PFSK-1 (cell line): ENCODE results near the gene DIPK1B.
A peak's percentile ranks its signal among the peaks of the same experiment; 100 is the strongest.

Experiments used
- FOXP2 ChIP-seq: optimal IDR thresholded peaks from 2 replicates; pipeline ENCODE3; 2011; ENCODE audit warnings: borderline replicate concordance, control low read depth, inconsistent platforms; ENCODE audit not compliant: insufficient read depth; ENCODE audit errors: extremely low read length, extremely low read depth
- POLR2AphosphoS5 ChIP-seq: IDR thresholded peaks from 2 replicates; pipeline ENCODE4 v1.6.1; 2012; ENCODE audit warnings: low read depth, mild to moderate bottlenecking, control low read depth, low read length, moderate library complexity
- SIN3A ChIP-seq: IDR thresholded peaks from 2 replicates; pipeline ENCODE4 v1.6.1; 2012; ENCODE audit warnings: mild to moderate bottlenecking, low read length, moderate library complexity, borderline replicate concordance; ENCODE audit not compliant: insufficient read depth
- TAF1 ChIP-seq: IDR thresholded peaks from 2 replicates; pipeline ENCODE4 v1.6.1; 2012; ENCODE audit warnings: low read length, control low read depth, borderline replicate concordance; ENCODE audit not compliant: insufficient read depth
- TF ChIP-seq, protein P1 (sequence below), 2 experiments: IDR thresholded peaks; 2 replicates each; pipeline versions ENCODE4 v1.6.1 to v1.8.0; 2011 to 2012; ENCODE audit warnings: low read depth in 2 of 2, low read length in 2 of 2, control low read depth in 1 of 2, inconsistent platforms in 1 of 2, mild to moderate bottlenecking in 1 of 2, moderate library complexity in 1 of 2; ENCODE audit not compliant: insufficient read depth in 1 of 2

The DIPK1B gene

DNA sequence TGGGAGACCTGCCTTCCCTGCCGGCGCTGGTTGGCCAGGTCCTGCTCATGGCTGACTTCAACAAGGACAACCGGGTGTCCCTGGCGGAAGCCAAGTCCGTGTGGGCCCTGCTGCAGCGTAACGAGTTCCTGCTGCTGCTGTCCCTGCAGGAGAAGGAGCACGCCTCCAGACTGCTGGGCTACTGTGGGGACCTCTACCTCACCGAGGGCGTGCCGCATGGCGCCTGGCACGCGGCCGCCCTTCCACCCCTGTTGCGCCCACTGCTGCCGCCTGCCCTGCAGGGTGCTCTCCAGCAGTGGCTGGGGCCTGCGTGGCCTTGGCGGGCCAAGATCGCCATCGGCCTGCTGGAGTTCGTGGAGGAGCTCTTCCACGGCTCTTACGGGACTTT is 10.6 kb downstream of the DIPK1B start:
- TF ChIP-seq, protein P1, sequence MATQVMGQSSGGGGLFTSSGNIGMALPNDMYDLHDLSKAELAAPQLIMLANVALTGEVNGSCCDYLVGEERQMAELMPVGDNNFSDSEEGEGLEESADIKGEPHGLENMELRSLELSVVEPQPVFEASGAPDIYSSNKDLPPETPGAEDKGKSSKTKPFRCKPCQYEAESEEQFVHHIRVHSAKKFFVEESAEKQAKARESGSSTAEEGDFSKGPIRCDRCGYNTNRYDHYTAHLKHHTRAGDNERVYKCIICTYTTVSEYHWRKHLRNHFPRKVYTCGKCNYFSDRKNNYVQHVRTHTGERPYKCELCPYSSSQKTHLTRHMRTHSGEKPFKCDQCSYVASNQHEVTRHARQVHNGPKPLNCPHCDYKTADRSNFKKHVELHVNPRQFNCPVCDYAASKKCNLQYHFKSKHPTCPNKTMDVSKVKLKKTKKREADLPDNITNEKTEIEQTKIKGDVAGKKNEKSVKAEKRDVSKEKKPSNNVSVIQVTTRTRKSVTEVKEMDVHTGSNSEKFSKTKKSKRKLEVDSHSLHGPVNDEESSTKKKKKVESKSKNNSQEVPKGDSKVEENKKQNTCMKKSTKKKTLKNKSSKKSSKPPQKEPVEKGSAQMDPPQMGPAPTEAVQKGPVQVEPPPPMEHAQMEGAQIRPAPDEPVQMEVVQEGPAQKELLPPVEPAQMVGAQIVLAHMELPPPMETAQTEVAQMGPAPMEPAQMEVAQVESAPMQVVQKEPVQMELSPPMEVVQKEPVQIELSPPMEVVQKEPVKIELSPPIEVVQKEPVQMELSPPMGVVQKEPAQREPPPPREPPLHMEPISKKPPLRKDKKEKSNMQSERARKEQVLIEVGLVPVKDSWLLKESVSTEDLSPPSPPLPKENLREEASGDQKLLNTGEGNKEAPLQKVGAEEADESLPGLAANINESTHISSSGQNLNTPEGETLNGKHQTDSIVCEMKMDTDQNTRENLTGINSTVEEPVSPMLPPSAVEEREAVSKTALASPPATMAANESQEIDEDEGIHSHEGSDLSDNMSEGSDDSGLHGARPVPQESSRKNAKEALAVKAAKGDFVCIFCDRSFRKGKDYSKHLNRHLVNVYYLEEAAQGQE (IDR thresholded peaks at IDR 0.05; ENCODE audit: insufficient read depth in 1 of 2, low read depth in 2 of 2, low read length in 2 of 2), result no peak
- TF ChIP-seq TAF1 (no peak), SIN3A (no peak), FOXP2 (no peak), POLR2AphosphoS5 (no peak)

DNA sequence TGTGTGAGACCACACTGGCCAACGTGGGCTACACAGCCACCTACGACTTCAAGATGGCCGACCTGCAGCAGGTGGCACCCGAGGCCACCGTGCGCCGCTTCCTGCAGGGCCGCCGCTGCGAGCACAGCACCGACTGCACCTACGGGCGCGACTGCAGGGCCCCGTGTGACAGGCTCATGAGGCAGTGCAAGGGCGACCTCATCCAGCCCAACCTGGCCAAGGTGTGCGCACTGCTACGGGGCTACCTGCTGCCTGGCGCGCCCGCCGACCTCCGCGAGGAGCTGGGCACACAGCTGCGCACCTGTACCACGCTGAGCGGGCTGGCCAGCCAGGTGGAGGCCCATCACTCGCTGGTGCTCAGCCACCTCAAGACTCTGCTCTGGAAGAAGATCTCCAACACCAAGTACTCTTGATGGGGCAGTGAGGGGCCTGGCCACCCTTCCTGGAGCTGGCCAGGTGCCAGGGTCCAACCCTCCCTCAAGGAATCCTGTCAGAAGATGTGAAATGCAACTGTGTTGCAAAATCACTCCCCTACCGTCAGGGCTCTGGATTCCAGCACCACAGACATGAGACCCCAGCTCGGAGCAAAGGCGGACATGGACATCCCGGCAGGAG is 11.1 kb downstream of the DIPK1B start:
- TF ChIP-seq, protein P1 (IDR thresholded peaks at IDR 0.05; ENCODE audit: insufficient read depth in 1 of 2, low read depth in 2 of 2, low read length in 2 of 2), result no peak
- TF ChIP-seq TAF1 (no peak), POLR2AphosphoS5 (peak; percentile 64; the same call in 1 of the 2 replicates), FOXP2 (no peak), SIN3A (peak; percentile 9; the same call in 1 of the 2 replicates)

DNA sequence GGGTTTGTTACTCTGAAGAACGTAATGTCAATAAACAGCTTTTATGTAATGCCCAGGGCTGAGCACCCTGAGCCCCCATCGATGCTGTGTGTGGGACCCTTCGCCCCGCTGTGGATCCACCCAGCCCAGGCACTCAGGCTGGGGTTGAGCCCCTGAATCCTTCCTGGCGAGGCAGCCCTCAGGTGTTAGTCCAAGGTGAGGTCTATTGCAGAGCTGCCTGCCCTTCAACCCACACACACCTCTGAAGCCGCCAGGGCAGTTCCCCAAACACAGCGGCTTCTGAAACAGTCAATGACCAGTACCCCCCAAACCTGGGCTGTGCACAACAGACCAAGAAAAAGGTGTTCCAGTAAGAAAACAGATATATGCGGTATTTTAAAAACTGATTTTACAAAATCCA is 11.6 kb downstream of the DIPK1B start:
- no peak for TF ChIP-seq SIN3A
- peak; percentile 52 for TF ChIP-seq POLR2AphosphoS5

DNA sequence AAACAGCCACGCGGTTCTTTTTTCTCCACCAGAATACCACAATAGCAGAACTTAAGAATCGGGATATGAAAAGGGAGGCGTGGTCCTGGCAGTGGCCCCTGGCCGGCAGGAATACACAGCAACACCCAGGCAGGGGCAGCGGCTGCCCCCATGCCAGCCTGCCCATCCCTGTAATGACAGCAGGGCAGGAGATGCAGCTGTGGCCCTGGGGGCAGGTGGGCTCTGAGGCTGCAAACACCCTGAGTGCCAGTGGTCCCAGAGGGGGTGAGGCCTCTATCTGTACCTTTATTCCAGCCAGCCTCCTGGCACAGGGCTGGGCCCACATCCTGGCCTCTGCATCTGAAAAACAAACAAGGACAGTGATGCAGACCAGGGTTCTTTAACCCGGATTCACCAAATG is 12.4 kb downstream of the DIPK1B start:
- no peak for TF ChIP-seq TAF1
- TF ChIP-seq FOXP2, result no peak
- TF ChIP-seq POLR2AphosphoS5, result no peak; the same call in 1 of the 2 replicates
- TF ChIP-seq, protein P1 (IDR thresholded peaks at IDR 0.05; ENCODE audit: insufficient read depth in 1 of 2, low read depth in 2 of 2, low read length in 2 of 2), result no peak
- TF ChIP-seq SIN3A, result no peak

DNA sequence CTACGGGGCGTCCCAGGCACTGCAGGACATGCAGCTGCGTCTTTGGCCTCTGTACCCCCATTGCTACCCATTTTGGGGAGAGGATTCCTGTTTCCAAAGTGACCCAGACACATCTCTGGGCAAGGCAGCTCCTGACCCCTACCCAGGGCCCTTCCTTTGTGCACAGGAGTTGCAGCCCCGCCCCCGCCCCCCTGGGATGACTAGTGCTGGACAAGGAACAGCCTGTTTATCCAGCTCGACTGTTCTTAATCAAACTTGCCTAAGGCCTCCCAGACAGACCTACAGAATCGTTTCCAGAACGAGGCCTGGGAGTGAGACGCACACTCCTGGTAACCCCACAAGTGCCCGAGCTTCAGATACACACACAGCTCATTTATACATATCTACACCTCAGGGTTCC is 13.2 kb downstream of the DIPK1B start:
- TF ChIP-seq SIN3A (no peak), FOXP2 (no peak), TAF1 (no peak), POLR2AphosphoS5 (no peak)
- TF ChIP-seq, protein P1 (IDR thresholded peaks at IDR 0.05; ENCODE audit: insufficient read depth in 1 of 2, low read depth in 2 of 2, low read length in 2 of 2), result no peak
